ENCODE measurements around the gene RAP1B.

Gene RAP1B

DNA sequence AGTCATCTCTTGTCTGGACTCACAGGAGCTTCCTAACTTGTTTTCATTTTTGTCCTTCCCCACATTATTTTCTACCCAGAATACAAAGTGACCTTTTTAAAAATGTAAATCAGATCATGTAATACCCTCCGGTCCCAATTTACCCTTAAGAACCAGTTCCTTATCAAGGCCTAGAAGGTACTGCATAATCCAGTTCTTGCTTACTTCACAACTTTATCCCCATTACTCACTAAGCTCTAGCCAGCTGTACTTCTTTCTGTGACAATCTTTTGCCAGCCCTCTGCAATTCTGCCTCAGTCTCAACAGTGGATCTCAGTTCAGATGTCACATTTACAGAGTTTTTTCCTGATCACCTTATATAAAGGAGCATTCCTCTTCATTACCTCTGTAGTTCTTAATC, 11.6 kb downstream of the RAP1B start:
- Histone ChIP-seq H3K9me3 (ENCODE audit: control insufficient read depth, low read length) (no peaks in the 10 kb centered on the region), H3K9ac (ENCODE audit: low read length) (no peak overlapping the region), H3K27me3 (replicated peaks; ENCODE audit: control insufficient read depth, insufficient read depth, low read length) (no peaks in the 10 kb centered on the region), H3K4me1 (ENCODE audit: control insufficient read depth, insufficient read depth, low read length) (peaks cover 75% of the 10 kb centered on the region), H3K4me3 (ENCODE audit: low read length) (no peak overlapping the region), H3K36me3 (ENCODE audit: control insufficient read depth, insufficient read depth, low read length, severe bottlenecking) (peaks cover 12% of the 10 kb centered on the region)
- no peak for DNase-seq (ENCODE audit: low read depth)

DNA sequence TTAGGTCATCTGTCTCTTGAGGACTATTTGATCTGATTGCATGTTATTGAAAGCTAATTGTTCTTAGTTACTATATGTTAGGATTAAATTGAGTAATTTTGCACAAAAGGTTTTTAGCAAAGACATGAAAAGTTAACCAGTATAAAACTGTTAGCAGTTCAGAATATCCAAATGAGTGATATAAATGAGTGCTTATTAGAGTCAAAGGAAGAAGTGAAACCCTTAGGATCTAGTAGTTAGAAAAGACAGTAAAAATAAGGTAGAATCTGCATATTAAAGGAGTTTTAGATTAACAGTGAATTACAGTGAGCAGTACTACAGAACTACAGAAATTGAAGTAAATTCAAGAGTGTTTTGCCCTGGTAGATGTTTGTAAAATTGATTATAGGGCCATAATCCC, 12.4 kb downstream of the RAP1B start:
- peaks cover 20% of the 10 kb centered on the region for H3K36me3 ChIP-seq (ENCODE audit: control insufficient read depth, insufficient read depth, low read length, severe bottlenecking)
- H3K27me3 ChIP-seq (replicated peaks; ENCODE audit: control insufficient read depth, insufficient read depth, low read length): no peaks in the 10 kb centered on the region
- H3K9ac ChIP-seq (ENCODE audit: low read length): no peak overlapping the region
- H3K4me3 ChIP-seq (ENCODE audit: low read length): no peak overlapping the region
- peaks cover 3% of the 10 kb centered on the region for H3K9me3 ChIP-seq (ENCODE audit: control insufficient read depth, low read length)
- peaks cover 67% of the 10 kb centered on the region for H3K4me1 ChIP-seq (ENCODE audit: control insufficient read depth, insufficient read depth, low read length)
- no peak for DNase-seq (ENCODE audit: low read depth)

- no peaks in the 10 kb centered on the region for H3K27me3 ChIP-seq (replicated peaks; ENCODE audit: control insufficient read depth, insufficient read depth, low read length)
- no peak for DNase-seq (ENCODE audit: low read depth)
- no peak overlapping the region for H3K4me3 ChIP-seq (ENCODE audit: low read length)
- H3K9ac ChIP-seq (ENCODE audit: low read length): no peak overlapping the region
- H3K9me3 ChIP-seq (ENCODE audit: control insufficient read depth, low read length): peaks cover 6% of the 10 kb centered on the region
- peaks cover 21% of the 10 kb centered on the region for H3K36me3 ChIP-seq (ENCODE audit: control insufficient read depth, insufficient read depth, low read length, severe bottlenecking)
- peaks cover 58% of the 10 kb centered on the region for H3K4me1 ChIP-seq (ENCODE audit: control insufficient read depth, insufficient read depth, low read length)
Observed at GRCh38 chr12:68623984-68624383, 13.3 kb downstream of the RAP1B start.

DNA sequence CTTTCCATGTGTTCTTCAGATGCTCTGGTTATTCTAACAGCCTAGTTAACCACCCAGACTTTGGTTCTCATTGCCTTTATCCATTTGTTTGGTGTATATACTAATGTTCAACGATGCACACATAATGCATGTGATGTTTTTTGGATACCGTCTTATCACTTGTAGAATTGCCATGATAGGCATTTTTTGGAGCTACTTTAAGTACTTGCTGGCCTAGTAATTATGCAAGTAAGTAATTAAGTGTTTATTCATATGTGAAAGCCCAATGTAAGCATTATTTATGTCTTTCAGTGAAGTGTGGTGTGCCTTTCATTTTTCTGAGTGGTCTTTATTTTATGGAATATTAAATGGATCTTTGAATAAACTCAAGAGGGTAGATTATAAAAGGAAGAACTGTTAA, 14.2 kb downstream of the RAP1B start:
- H3K9ac ChIP-seq (ENCODE audit: low read length): no peak overlapping the region
- H3K27me3 ChIP-seq (replicated peaks; ENCODE audit: control insufficient read depth, insufficient read depth, low read length): no peaks in the 10 kb centered on the region
- DNase-seq (ENCODE audit: low read depth): no peak
- H3K4me1 ChIP-seq (ENCODE audit: control insufficient read depth, insufficient read depth, low read length): peaks cover 48% of the 10 kb centered on the region
- no peak overlapping the region for H3K4me3 ChIP-seq (ENCODE audit: low read length)
- H3K36me3 ChIP-seq (ENCODE audit: control insufficient read depth, insufficient read depth, low read length, severe bottlenecking): peaks cover 21% of the 10 kb centered on the region
- H3K9me3 ChIP-seq (ENCODE audit: control insufficient read depth, low read length): peaks cover 6% of the 10 kb centered on the region

DNA sequence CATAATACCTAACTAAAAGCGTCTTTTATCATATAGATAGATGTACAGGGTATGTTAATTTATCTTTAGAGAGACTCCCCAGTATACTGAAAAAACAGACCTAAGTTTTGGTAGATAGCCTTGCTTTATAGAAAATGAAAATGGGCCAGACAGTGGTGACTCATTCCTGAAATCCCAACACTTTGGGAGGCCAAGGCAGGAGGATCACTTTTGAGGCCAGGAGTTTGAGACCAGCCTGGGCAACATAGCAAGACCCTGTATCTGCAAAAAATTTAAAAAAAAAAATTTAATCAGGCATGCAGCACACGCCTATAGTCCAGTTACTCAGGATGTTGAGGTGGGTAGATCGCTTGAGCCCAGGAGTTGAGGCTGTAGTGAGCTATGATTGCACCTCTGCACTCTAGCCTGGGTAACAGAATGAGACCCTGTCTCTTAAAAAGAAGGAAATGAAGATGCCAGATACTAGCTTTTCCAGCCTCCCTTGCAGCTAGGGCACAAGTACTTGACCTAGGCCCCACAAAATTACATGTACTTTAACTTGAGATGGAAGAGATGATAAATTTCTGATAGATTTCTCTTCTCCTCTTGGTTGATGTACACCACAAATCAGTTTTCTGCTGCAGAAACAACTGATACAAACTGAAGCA, 17.1 kb downstream of the RAP1B start:
- Histone ChIP-seq H3K9me3 (ENCODE audit: control insufficient read depth, low read length) (peaks cover 6% of the 10 kb centered on the region), H3K9ac (ENCODE audit: low read length) (no peak overlapping the region), H3K36me3 (ENCODE audit: control insufficient read depth, insufficient read depth, low read length, severe bottlenecking) (peaks cover 21% of the 10 kb centered on the region), H3K4me3 (ENCODE audit: low read length) (no peak overlapping the region), H3K27me3 (replicated peaks; ENCODE audit: control insufficient read depth, insufficient read depth, low read length) (no peaks in the 10 kb centered on the region), H3K4me1 (ENCODE audit: control insufficient read depth, insufficient read depth, low read length) (peaks cover 44% of the 10 kb centered on the region)
- no peak for DNase-seq (ENCODE audit: low read depth)

- no peak overlapping the region for H3K9ac ChIP-seq (ENCODE audit: low read length)
- peaks cover 39% of the 10 kb centered on the region for H3K4me1 ChIP-seq (ENCODE audit: control insufficient read depth, insufficient read depth, low read length)
- no peak overlapping the region for H3K4me3 ChIP-seq (ENCODE audit: low read length)
- no peaks in the 10 kb centered on the region for H3K27me3 ChIP-seq (replicated peaks; ENCODE audit: control insufficient read depth, insufficient read depth, low read length)
- H3K9me3 ChIP-seq (ENCODE audit: control insufficient read depth, low read length): peaks cover 6% of the 10 kb centered on the region
- no peak for DNase-seq (ENCODE audit: low read depth)
- peaks cover 21% of the 10 kb centered on the region for H3K36me3 ChIP-seq (ENCODE audit: control insufficient read depth, insufficient read depth, low read length, severe bottlenecking)
Observed at GRCh38 chr12:68628698-68629097, 18.0 kb downstream of the RAP1B start.

GRCh38 chr12:68630050-68630449, 19.4 kb downstream of the RAP1B start:
- Histone ChIP-seq H3K36me3 (ENCODE audit: control insufficient read depth, insufficient read depth, low read length, severe bottlenecking) (peaks cover 21% of the 10 kb centered on the region), H3K9ac (ENCODE audit: low read length) (no peak overlapping the region), H3K4me3 (ENCODE audit: low read length) (no peak overlapping the region), H3K9me3 (ENCODE audit: control insufficient read depth, low read length) (peaks cover 6% of the 10 kb centered on the region), H3K4me1 (ENCODE audit: control insufficient read depth, insufficient read depth, low read length) (peaks cover 32% of the 10 kb centered on the region), H3K27me3 (replicated peaks; ENCODE audit: control insufficient read depth, insufficient read depth, low read length) (no peaks in the 10 kb centered on the region)
- no peak for DNase-seq (ENCODE audit: low read depth)

- Histone ChIP-seq H3K9ac (ENCODE audit: low read length) (no peak overlapping the region), H3K27me3 (replicated peaks; ENCODE audit: control insufficient read depth, insufficient read depth, low read length) (no peaks in the 10 kb centered on the region), H3K4me1 (ENCODE audit: control insufficient read depth, insufficient read depth, low read length) (peaks cover 33% of the 10 kb centered on the region), H3K36me3 (ENCODE audit: control insufficient read depth, insufficient read depth, low read length, severe bottlenecking) (peaks cover 21% of the 10 kb centered on the region), H3K9me3 (ENCODE audit: control insufficient read depth, low read length) (peaks cover 6% of the 10 kb centered on the region), H3K4me3 (ENCODE audit: low read length) (no peak overlapping the region)
- no peak for DNase-seq (ENCODE audit: low read depth)
Observed at GRCh38 chr12:68630598-68630997, 19.9 kb downstream of the RAP1B start.

GRCh38 chr12:68631227-68631626, 20.5 kb downstream of the RAP1B start:
- H3K36me3 ChIP-seq (ENCODE audit: control insufficient read depth, insufficient read depth, low read length, severe bottlenecking): peaks cover 17% of the 10 kb centered on the region
- H3K4me1 ChIP-seq (ENCODE audit: control insufficient read depth, insufficient read depth, low read length): peaks cover 37% of the 10 kb centered on the region
- H3K4me3 ChIP-seq (ENCODE audit: low read length): no peak overlapping the region
- peaks cover 6% of the 10 kb centered on the region for H3K9me3 ChIP-seq (ENCODE audit: control insufficient read depth, low read length)
- no peak overlapping the region for H3K9ac ChIP-seq (ENCODE audit: low read length)
- DNase-seq (ENCODE audit: low read depth): no peak
- no peaks in the 10 kb centered on the region for H3K27me3 ChIP-seq (replicated peaks; ENCODE audit: control insufficient read depth, insufficient read depth, low read length)

DNA sequence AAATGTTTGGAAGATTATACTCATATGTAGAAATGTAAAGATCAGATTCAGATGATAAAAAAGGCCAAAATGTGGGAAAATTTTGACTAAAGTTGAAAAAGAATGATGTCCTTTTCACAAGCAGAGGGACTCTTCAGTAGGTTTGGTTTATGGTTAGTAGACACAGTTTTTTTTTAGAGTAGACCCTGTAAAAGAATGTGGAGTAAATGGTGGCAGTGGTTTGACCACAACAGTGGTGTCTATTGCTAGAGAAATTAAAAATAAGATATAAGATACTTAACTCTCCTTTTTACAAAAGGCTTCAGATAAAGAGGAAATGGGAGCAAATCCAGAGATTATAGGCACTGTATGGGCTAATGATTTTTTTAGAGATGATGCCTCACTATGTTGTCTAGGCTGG, 21.8 kb downstream of the RAP1B start:
- no peak for DNase-seq (ENCODE audit: low read depth)
- no peaks in the 10 kb centered on the region for H3K27me3 ChIP-seq (replicated peaks; ENCODE audit: control insufficient read depth, insufficient read depth, low read length)
- H3K36me3 ChIP-seq (ENCODE audit: control insufficient read depth, insufficient read depth, low read length, severe bottlenecking): peaks cover 10% of the 10 kb centered on the region
- no peak overlapping the region for H3K9ac ChIP-seq (ENCODE audit: low read length)
- peaks cover 6% of the 10 kb centered on the region for H3K9me3 ChIP-seq (ENCODE audit: control insufficient read depth, low read length)
- H3K4me3 ChIP-seq (ENCODE audit: low read length): no peak overlapping the region
- H3K4me1 ChIP-seq (ENCODE audit: control insufficient read depth, insufficient read depth, low read length): peaks cover 45% of the 10 kb centered on the region

GRCh38 chr12:68633614-68634558, 23.2 kb downstream of the RAP1B start:
- H3K9me3 ChIP-seq (ENCODE audit: control insufficient read depth, low read length): no peaks in the 10 kb centered on the region
- H3K36me3 ChIP-seq (ENCODE audit: control insufficient read depth, insufficient read depth, low read length, severe bottlenecking): peaks cover 3% of the 10 kb centered on the region
- H3K4me1 ChIP-seq (ENCODE audit: control insufficient read depth, insufficient read depth, low read length): peaks cover 48% of the 10 kb centered on the region
- no peak overlapping the region for H3K9ac ChIP-seq (ENCODE audit: low read length)
- H3K27me3 ChIP-seq (replicated peaks; ENCODE audit: control insufficient read depth, insufficient read depth, low read length): no peaks in the 10 kb centered on the region
- no peak for DNase-seq (ENCODE audit: low read depth)
- H3K4me3 ChIP-seq (ENCODE audit: low read length): no peak overlapping the region

Measured in adipocyte (in vitro differentiated cells).